SK-N-DZ (cell line): Measurements from ENCODE around the gene PRR23B.

Source experiments
- DNase-seq: peaks from one replicate; pipeline ENCODE4 v3.0.0-alpha.2; 2015; ENCODE audit warnings: low spot score

PRR23B gene

DNA sequence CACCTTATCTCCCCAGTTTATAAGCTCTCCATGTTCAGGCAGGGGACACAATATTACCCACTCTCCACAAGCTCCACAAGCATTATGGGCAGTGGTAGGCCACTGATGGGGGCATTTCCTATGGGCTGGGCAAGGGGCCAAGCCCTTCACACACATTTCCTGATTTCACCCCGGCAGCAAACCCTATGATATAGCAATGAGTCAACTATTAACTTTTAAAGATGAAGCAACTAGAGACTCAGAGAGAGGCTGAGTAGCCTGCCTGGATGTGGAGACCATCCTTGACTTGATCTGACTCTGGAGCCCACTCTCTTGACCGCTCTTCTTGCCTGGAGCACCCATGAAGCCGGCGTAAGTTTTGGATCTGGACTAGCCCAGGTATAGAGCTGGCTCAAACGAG is 46.3 kb downstream of the PRR23B start:
- DNase-seq, result no peak

DNA sequence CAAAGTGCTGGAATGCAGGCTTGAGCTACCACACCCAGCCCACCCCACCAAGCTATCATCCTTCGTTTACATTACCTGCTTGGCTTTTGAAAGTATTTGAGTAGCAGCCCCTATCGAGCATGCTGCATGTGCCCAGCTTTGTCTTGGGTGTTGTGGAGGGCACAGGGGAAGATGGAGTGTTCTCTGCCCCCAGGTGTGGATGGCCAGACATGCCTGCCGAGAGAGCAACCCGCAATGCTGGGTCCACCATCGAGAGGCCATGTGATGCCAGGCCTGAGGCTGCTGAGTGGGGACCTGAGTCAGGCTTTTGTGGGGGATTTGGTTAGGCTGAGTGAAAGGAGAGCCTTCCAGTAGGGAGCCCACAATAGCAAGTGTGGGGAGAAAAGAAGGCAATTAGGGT is 47.8 kb downstream of the PRR23B start:
- no peak for DNase-seq

DNA sequence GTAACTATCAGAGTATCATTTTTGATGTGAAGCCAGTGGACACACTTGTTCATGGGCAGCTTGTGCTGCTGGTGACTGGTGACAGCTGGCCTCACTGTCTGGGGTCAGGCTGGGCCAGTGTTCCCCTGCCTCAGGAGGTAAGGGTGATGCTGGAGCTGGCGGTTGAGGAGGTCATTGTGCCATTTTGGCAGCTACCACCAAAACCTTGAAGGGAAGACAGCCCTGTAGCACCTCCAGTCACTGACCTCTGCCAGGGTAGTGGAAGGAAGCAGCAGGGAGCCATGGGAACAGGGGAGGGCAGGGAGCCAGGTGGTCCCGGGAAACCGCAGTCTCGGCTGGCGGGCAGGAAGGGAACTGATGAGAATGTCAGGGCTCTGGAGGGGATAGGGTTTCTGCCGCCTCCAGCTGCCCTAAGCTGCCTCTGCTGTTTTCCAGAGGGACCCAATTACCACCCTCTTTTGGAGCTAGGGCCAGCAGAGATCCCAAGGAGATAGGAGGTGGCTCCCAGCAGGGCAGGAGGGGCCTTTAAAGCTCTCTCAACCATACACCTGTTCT is 48.9 kb downstream of the PRR23B start:
- no peak for DNase-seq
